Sigmoid colon (tissue), 7 donors: ENCODE measurements around the gene CDH23. TPM values are rescaled to one million over a fixed set of nuclear protein-coding genes. Genes with fewer than 3 reads are reported as not detected.

Source experiments
- DNase-seq: peaks from one replicate; pipeline ENCODE4 v3.0.0-alpha.2; 2019
- H3K27ac ChIP-seq, 4 donors: fragments of 200-600 bp; sonication (generic); one replicate each; pipeline ENCODE4 v1.5.1; 2016 to 2019; ENCODE audit warnings: mild to moderate bottlenecking in 1 of 4
- H3K27me3 ChIP-seq, 3 donors: fragments of 200-600 bp; sonication (generic); one replicate each; pipeline ENCODE4 v1.5.1; 2019; ENCODE audit warnings: mild to moderate bottlenecking in 1 of 3
- H3K36me3 ChIP-seq, 4 donors: fragments of 200-600 bp; sonication (generic); one replicate each; pipeline ENCODE4 v1.5.1; 2016 to 2019
- H3K4me1 ChIP-seq, 4 donors: fragments of 200-600 bp; sonication (generic); one replicate each; pipeline ENCODE4 v1.5.1; 2017 to 2019
- H3K4me3 ChIP-seq, 4 donors: fragments of 200-600 bp; sonication (generic); one replicate each; pipeline ENCODE4 v1.5.1; 2017 to 2019; ENCODE audit warnings: mild to moderate bottlenecking in 2 of 4, moderate library complexity in 1 of 4
- H3K9me3 ChIP-seq, 4 donors: fragments of 200-600 bp in 3 of 4; sonication (generic) in 3 of 4; one replicate each; pipeline versions ENCODE4 v1.5.1 to v1.6.1; 2013 to 2019
- CTCF ChIP-seq, 4 experiments: fragments of 450-650 bp in 3 of 4; fragments of 200-600 bp in 1 of 4; IDR thresholded peaks; one replicate each; pipeline ENCODE4 v1.5.1; 2016 to 2019; ENCODE audit warnings: antibody characterized with exemption in 4 of 4, mild to moderate bottlenecking in 3 of 4, moderate library complexity in 2 of 4
- EP300 ChIP-seq, 4 donors: sonication (generic); formaldehyde crosslinking; IDR thresholded peaks; one replicate each; pipeline ENCODE4 v1.6.1; 2017; ENCODE audit warnings: antibody characterized with exemption in 4 of 4
- POLR2A ChIP-seq, 2 donors: fragments of 450-650 bp; IDR thresholded peaks; one replicate each; pipeline ENCODE4 v1.6.1; 2016; ENCODE audit warnings: antibody characterized with exemption in 2 of 2, mild to moderate bottlenecking in 2 of 2, moderate library complexity in 2 of 2
- POLR2AphosphoS5 ChIP-seq, 4 donors: sonication (generic); formaldehyde crosslinking; IDR thresholded peaks; one replicate each; pipeline ENCODE4 v1.6.1; 2017; ENCODE audit warnings: antibody characterized with exemption in 4 of 4
- WGBS, 2 donors: extraction: QIAGEN DNeasy Blood & Tissue Kit; methylation state at CpG; one replicate each; pipeline ENCODE4 v1.1.7; 2013; 5-methylcytosine and 5-hydroxymethylcytosine counted together
- intact Hi-C: fragments of 100-400 bp; cut with DNase I; formaldehyde crosslinking; loops from one replicate; pipeline ENCODE4 v1.15.1; 2023
- polyA plus RNA-seq, 3 donors: library from polyadenylated mRNA; stranded (reverse); fragments of 200-250 nt; gene quantifications; one replicate each; pipeline ENCODE4 v1.2.3, GENCODE V29; 2013
- total RNA-seq, 4 donors: library from RNA; depleted of rRNA; stranded (reverse); fragments of >200 nt; gene quantifications; one replicate each; pipeline ENCODE4 v1.1.0, GENCODE V29; 2016
- donor health status: healthy with polysubstance abuse.
- donor health status: Bipolar disorder and iron deficiency.
- donor health status: healthy.

CDH23 gene
- total and polyA plus RNA-seq, 7 donors: 1.5 to 7.2 (median 3.0) TPM

GRCh38 chr10:71453186-71453585 lies 56.5 kb downstream of the CDH23 start:
- no peak for DNase-seq
- Histone ChIP-seq H3K27me3 (no peaks in the 10 kb centered on the region), H3K4me3 (no peak overlapping the region), H3K27ac (no peak overlapping the region), H3K4me1 (no peaks in the 10 kb centered on the region), H3K36me3 (no peaks in the 10 kb centered on the region), H3K9me3 (no peaks in the 10 kb centered on the region)
- TF ChIP-seq CTCF (IDR thresholded peaks at IDR 0.05) (no peak), EP300 (IDR thresholded peaks at IDR 0.05) (no peak), POLR2AphosphoS5 (IDR thresholded peaks at IDR 0.05) (no peak), POLR2A (IDR thresholded peaks at IDR 0.05) (no peak)
- intact Hi-C loops: no loop called here
- WGBS, 2 donors: 84 to 88% methylated on average over 12 of the region's 12 CpGs

GRCh38 chr10:71454347-71454746 lies 57.6 kb downstream of the CDH23 start:
- Histone ChIP-seq H3K4me3 (no peak overlapping the region), H3K9me3 (no peaks in the 10 kb centered on the region), H3K27me3 (no peaks in the 10 kb centered on the region), H3K27ac (no peak overlapping the region), H3K4me1 (no peaks in the 10 kb centered on the region), H3K36me3 (no peaks in the 10 kb centered on the region)
- DNase-seq: no peak
- WGBS, 2 donors: 65 to 82% methylated on average over 5 of the region's 5 CpGs
- intact Hi-C loops: no loop called here
- TF ChIP-seq POLR2A (IDR thresholded peaks at IDR 0.05) (no peak), POLR2AphosphoS5 (IDR thresholded peaks at IDR 0.05) (no peak), EP300 (IDR thresholded peaks at IDR 0.05) (no peak), CTCF (IDR thresholded peaks at IDR 0.05) (no peak)

- no peak for DNase-seq
- Histone ChIP-seq H3K27ac (no peak overlapping the region), H3K9me3 (no peaks in the 10 kb centered on the region), H3K4me3 (no peak overlapping the region), H3K27me3 (no peaks in the 10 kb centered on the region), H3K36me3 (no peaks in the 10 kb centered on the region), H3K4me1 (no peaks in the 10 kb centered on the region)
- intact Hi-C loops: no loop called here
- WGBS, 2 donors: 59 to 88% methylated on average over 2 of the region's 2 CpGs
- no peak for TF ChIP-seq POLR2AphosphoS5 (IDR thresholded peaks at IDR 0.05)
- no peak for TF ChIP-seq POLR2A (IDR thresholded peaks at IDR 0.05)
- TF ChIP-seq CTCF (IDR thresholded peaks at IDR 0.05): no peak
- no peak for TF ChIP-seq EP300 (IDR thresholded peaks at IDR 0.05)
Observed at GRCh38 chr10:71455035-71455434, 58.3 kb downstream of the CDH23 start.

GRCh38 chr10:71456631-71457030 lies 59.9 kb downstream of the CDH23 start:
- intact Hi-C loops: no loop called here
- Histone ChIP-seq H3K4me3 (no peak overlapping the region), H3K27ac (no peak overlapping the region), H3K27me3 (no peaks in the 10 kb centered on the region), H3K9me3 (no peaks in the 10 kb centered on the region), H3K4me1 (no peaks in the 10 kb centered on the region), H3K36me3 (no peaks in the 10 kb centered on the region)
- no peak for DNase-seq
- TF ChIP-seq POLR2A (IDR thresholded peaks at IDR 0.05): no peak
- no peak for TF ChIP-seq POLR2AphosphoS5 (IDR thresholded peaks at IDR 0.05)
- TF ChIP-seq CTCF (IDR thresholded peaks at IDR 0.05): no peak
- no peak for TF ChIP-seq EP300 (IDR thresholded peaks at IDR 0.05)
- 74 to 81% methylated on average over 3 of the region's 3 CpGs for WGBS, 2 donors

- WGBS, 2 donors: 77 to 78% methylated on average over 4 of the region's 4 CpGs
- intact Hi-C loops: no loop called here
- TF ChIP-seq CTCF (IDR thresholded peaks at IDR 0.05) (no peak), POLR2A (IDR thresholded peaks at IDR 0.05) (no peak), EP300 (IDR thresholded peaks at IDR 0.05) (no peak), POLR2AphosphoS5 (IDR thresholded peaks at IDR 0.05) (no peak)
- no peaks in the 10 kb centered on the region for H3K36me3 ChIP-seq
- DNase-seq: no peak
- no peaks in the 10 kb centered on the region for H3K4me1 ChIP-seq
- no peaks in the 10 kb centered on the region for H3K9me3 ChIP-seq
- no peaks in the 10 kb centered on the region for H3K27me3 ChIP-seq
- H3K4me3 ChIP-seq: no peak overlapping the region
- no peak overlapping the region for H3K27ac ChIP-seq
Observed at GRCh38 chr10:71457908-71458307, 61.2 kb downstream of the CDH23 start.
